ENCODE results near the gene LRMDA.
"Not testable (repeated sequence)": the region's sequence is repeated elsewhere in the genome, so short reads cannot be mapped to it uniquely, and the experiment has no call there.

The LRMDA gene

GRCh38 chr10:75611993-75612372 is 180.6 kb downstream of the LRMDA start:
- DNase-seq (ENCODE audit: low read depth in 2 of 2): no peak

- no peak for DNase-seq (ENCODE audit: low read depth in 2 of 2)
Measured at GRCh38 chr10:75612904-75613684, 181.7 kb downstream of the LRMDA start.

- no peak for DNase-seq (ENCODE audit: low read depth in 2 of 2)
Measured at GRCh38 chr10:75613685-75614504, 182.5 kb downstream of the LRMDA start.

- no peak for DNase-seq (ENCODE audit: low read depth in 2 of 2)
Measured at GRCh38 chr10:75616076-75616475, 184.7 kb downstream of the LRMDA start.

GRCh38 chr10:75616874-75617478 is 185.6 kb downstream of the LRMDA start:
- DNase-seq (ENCODE audit: low read depth in 2 of 2): no peak

- no peak for DNase-seq (ENCODE audit: low read depth in 2 of 2)
Measured at GRCh38 chr10:75617485-75618155, 186.2 kb downstream of the LRMDA start.

GRCh38 chr10:75619635-75620034 is 188.2 kb downstream of the LRMDA start:
- no peak for DNase-seq (ENCODE audit: low read depth in 2 of 2)

- DNase-seq (ENCODE audit: low read depth in 2 of 2): no peak
Measured at GRCh38 chr10:75620356-75620755, 188.9 kb downstream of the LRMDA start.

- not testable (repeated sequence) for DNase-seq (ENCODE audit: low read depth in 2 of 2)
Measured at GRCh38 chr10:75621003-75621402, 189.6 kb downstream of the LRMDA start.

- no peak for DNase-seq (ENCODE audit: low read depth in 2 of 2)
Measured at GRCh38 chr10:75622503-75622902, 191.1 kb downstream of the LRMDA start.

GRCh38 chr10:75623310-75624093 is 192.1 kb downstream of the LRMDA start:
- no peak for DNase-seq (ENCODE audit: low read depth in 2 of 2)

GRCh38 chr10:75624638-75625037 is 193.2 kb downstream of the LRMDA start:
- DNase-seq (ENCODE audit: low read depth in 2 of 2): no peak

GRCh38 chr10:75630746-75631145 is 199.3 kb downstream of the LRMDA start:
- no peak for DNase-seq (ENCODE audit: low read depth in 2 of 2)

GRCh38 chr10:75632805-75633462 is 201.5 kb downstream of the LRMDA start:
- no peak for DNase-seq (ENCODE audit: low read depth in 2 of 2)

GRCh38 chr10:75633568-75633967 is 202.1 kb downstream of the LRMDA start:
- DNase-seq (ENCODE audit: low read depth in 2 of 2): no peak

GRCh38 chr10:75634947-75635346 is 203.5 kb downstream of the LRMDA start:
- DNase-seq (ENCODE audit: low read depth in 2 of 2): no peak

GRCh38 chr10:75638752-75639151 is 207.3 kb downstream of the LRMDA start:
- DNase-seq (ENCODE audit: low read depth in 2 of 2): no peak

- no peak for DNase-seq (ENCODE audit: low read depth in 2 of 2)
Measured at GRCh38 chr10:75639736-75640135, 208.3 kb downstream of the LRMDA start.

GRCh38 chr10:75640381-75640780 is 209.0 kb downstream of the LRMDA start:
- DNase-seq (ENCODE audit: low read depth in 2 of 2): no peak

GRCh38 chr10:75640803-75641202 is 209.4 kb downstream of the LRMDA start:
- no peak for DNase-seq (ENCODE audit: low read depth in 2 of 2)

GRCh38 chr10:75643405-75643804 is 212.0 kb downstream of the LRMDA start:
- no peak for DNase-seq (ENCODE audit: low read depth in 2 of 2)

Data from stimulated activated CD4-positive, alpha-beta T cell treated with anti-CD3 and anti-CD28 coated beads, Interleukin-12 subunit alpha, Interleukin-12 subunit beta, amount 100 ng/mL, for 24 hours (primary cell).